ENCODE results near the gene RBP5.

RBP5 gene

DNA sequence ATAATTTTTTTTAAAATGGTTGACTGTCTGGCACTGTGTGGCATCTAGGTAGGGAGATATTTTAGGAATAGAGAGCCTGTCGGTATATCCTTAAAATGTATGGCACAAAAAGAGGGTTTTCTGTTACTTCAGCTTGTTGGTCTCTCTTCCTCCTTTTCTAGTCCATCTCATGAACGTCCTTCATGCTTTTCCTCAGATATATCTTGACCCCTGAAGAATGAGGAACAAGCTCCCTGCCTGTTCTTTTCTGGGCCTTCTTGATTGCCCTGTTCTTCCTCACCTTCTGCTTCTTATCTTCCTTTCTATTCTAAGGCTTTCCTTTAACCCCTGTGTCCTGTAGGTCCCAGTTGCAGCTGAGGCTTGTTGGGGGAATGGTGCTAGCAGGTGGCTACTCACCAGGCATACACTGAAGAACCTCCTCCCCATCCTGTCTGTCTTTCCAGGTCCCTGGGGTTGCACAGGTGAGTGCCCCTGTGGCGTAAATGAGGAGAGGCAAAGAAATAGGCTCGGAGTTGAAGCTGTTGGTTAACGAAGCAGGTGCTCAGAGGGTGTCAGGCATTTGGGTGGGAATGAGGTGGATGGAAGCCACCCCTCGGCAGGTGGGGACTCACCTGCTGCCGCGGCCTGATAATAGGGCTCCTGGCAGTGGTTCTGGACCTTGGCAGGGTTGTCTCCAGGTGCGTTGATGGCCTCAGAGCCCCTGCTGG, 29.2 kb downstream of the RBP5 start:
- peak; percentile 97 for DNase-seq

DNA sequence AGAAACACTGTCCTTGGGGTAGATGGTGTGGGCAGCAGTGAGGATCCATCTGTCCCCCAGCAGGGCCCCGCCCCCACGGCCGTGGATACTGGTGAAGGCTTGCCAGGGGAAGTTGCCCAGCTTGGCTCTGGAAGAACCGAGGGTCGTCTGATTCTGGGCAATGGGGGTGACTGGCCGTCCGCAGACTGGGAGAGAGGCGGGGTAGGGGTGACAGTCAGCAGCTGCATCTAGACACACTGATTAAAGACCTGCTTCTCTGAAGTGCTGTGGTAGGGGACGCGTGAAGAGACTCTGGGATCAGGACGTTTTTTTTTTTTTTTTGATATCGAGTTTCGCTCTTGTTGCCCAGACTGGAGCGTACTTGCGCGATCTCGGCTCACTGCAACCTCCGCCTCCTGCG, 31.7 kb downstream of the RBP5 start:
- DNase-seq: no peak

DNA sequence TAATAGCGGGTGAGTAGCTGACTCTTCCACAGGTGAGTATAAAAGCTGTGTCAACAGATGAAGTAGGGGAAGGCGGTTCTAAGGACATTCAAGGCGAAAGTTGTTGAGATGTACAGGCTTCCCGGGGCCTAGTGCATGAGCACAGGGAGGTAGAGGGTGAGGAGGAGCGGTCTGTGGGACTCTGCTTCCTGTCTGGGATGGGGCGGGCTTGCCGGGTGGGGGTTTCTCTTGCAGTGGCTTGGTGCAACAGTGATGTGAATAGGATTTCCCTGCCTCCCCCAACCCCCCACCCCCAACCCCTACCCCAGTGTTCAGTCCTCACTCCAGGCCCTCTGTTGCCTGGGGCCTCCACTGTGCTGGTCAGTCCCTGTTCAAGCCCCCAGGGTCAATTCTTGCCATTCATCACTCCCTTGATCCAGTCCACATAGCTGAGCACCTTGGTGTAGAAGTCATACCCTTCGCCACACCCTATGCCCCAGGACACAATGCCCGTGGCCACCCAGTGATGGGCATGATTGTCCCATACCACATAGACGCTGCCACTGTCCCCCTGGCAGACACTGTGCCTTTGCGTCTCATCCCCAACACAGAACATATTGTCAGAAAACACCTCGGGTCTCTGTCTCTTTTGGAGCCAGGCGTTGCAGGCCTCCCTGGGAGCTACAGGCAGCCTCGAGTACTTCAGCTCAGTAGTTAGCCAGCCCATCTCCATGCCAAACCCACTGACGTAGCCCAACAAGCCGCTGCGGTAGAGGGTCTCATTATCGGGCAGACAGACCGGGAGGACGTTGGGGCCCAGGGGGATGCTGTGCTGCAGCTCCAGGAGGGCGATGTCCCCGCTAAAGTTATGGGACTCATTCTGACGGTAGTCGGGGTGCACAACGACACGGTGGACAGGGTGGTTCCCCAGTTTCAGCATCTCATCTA, 32.4 kb downstream of the RBP5 start:
- DNase-seq: no peak

DNA sequence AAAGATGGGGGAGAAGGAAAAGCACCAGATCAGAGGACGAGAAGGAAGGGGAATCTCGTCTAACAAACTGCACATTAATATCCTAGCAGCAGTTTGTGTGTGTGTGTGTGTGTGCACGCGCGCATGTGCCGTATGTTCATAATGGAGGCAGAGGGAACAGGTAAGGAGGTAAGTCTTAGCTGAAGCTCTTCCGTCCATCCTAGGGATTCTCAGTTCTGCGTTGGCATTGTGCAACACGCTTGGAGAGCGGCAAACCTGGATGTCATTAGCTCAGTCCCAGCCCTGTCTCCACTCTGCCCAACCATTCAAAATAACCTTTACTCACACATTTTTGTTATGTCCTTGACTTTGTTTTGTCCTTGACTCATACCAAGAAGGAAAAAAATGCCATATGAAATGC, 34.8 kb downstream of the RBP5 start:
- no peak for DNase-seq

DNA sequence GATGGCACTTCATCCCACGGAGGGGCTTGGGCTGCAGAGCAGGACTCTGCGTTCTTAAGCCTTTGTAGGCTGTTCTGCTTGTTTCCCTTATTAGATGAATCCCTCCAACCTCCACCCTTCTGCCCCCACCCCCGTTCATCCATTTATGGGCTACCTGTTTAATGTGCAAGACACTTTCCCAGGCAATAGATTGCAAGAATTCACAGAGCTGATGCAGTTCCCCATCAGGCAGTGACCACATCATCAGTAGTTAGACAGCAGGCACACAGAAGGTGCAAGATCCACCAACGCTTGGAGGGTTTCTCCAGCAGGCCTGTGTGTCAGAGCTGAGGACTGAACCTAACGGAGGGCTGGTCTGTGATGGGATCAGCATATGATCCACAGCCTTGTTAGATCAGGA, 35.2 kb downstream of the RBP5 start:
- no peak for DNase-seq

DNA sequence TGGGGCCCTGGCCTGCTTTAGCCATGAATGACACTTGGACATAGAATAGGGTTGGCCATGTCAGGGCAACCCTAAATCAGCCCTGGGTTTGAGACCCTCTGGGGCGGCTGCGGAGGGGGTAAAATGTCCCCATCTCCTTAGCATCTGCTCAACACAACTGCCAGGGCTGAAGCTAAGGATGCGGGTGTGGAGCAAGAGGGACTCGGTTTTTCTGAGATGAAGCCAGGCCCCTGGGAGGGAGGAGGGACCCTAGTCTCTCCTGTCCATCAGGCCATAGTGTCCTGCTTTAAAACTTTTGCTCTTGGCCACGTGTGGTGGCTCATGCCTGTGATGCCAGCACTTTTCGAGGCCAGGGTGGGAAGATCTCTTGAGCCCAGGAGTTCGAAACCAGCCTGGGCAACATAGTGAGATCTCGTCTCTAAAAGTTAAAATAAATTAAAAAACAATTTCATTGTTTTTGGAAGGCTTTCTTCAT, 35.7 kb downstream of the RBP5 start:
- no peak for DNase-seq

DNA sequence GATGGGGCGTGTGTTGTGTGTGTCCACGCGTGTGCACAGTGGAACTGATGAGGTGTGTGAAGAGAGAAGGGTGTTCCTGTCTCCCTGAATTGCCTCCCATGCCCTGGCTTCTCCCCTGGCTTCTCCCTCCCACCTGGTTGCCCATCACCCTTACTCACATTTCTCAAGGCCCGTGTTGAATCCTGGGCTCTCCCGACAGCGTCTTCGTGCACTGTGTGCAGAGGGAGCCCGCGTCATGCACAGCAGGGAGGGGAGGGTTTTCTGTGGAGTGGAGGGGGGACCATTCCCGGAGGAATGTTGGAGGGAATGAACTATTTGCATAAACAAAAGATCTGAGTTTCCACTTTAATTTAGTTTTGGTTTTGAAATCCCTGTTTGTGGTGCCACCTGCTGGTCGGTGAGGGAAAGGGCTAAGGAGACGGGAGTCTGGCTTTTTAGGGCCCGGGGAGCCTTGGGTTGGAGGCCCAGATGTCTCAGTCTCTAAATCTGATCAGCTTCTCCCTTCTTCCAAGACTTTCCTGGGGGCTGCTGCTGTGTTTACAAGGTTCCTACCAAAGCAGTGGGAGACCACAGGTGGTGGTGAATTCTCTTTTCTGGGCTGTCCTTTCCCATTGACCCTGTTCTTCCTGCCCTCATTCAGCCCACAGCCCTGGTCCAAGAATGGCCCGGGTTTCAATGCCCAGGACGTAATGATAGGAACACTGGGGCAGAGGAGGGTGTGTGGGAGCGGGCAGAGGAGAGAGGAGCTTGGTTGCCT, 36.3 kb downstream of the RBP5 start, which contains the start of gene C1R:
Gene C1R, minus strand, starts transcription at position 217 of the 757 bp plus-strand sequence. Its CDS starts 57 bp downstream, at position 160.
- peak; percentile 73 for DNase-seq

DNA sequence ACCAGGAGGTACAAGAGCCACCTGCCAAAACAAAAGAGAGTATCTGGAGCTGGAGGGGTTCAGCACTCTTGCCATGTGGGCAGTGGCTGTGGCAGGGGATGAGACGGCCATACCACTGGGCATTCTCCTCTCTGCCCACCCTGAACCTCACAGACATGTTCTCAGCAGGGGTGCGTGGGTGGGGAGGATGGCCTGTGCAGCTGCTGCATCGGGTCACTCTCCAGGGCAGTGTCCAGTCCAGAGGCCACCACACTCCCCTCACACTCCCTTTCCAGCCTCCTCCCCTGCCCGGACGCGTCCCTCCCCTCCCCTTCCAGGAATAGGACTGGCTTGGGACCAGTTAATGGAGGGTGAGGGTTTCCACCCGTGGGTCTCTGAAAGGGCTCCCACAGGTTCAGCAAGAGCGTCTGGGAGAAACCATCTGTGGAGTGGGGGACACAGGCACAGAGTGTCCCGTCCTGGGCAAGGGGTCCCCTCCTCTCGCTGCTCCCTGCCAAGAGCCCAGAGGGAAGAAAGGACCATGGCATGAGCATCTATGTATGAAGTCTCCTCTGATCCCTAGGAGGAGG, 36.9 kb downstream of the RBP5 start:
- no peak for DNase-seq

DNA sequence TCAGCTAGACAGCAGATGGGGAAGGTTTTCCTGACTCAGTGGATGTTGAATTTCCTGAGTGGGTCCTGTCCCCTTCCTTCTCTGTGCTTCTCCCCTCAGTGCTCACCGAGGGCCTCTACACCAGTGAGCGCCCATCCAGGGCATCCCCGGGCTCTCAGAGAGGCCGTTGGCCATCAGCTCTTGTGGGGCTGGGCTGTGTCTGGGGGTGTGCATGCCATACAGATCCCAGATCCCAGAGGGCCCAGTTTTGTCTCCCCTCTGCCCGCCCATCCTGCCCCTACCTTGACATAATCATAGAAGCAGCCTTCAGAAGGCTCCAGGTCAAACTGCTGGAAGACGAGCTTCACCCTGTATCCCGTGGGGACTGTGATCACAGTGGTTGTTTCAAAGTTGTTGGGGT, 37.5 kb downstream of the RBP5 start:
- DNase-seq: no peak

DNA sequence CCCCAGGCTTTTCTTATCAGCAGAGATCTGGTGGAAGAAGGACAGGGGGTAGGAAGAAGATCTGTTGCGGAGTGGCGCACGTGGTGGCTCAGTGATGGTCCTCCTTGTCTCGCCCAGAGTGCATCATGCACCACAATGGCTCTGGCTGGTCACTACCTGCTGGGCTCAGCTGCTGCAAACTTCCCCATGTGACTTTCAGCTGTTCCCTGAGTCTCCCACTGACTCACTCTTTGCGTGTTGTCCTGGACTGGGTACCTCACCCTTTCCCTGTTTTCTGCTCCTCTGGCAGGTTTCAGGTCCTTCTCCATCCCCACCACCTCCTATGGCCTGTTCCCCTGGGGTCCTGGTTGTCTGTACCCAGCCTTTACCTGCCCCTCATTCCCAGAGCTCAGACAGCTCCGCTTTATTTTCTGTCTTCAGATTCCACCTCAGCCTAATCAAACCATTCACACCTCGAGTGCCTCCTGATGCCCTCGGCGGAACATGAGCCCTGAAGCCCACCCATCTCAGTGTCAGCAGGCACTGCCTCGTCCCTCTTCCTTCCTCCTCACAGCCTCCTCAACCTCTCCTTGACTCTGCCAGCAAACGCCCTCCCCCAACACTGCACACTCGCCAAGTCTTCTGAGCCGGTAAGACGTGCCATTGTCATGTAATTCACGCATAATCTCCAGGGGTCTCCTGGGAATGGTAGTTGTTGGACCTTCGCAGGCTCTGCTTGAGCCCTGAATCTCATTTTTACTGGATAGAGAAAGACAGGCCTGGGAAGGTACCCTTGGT, 38.3 kb downstream of the RBP5 start:
- DNase-seq: no peak

DNA sequence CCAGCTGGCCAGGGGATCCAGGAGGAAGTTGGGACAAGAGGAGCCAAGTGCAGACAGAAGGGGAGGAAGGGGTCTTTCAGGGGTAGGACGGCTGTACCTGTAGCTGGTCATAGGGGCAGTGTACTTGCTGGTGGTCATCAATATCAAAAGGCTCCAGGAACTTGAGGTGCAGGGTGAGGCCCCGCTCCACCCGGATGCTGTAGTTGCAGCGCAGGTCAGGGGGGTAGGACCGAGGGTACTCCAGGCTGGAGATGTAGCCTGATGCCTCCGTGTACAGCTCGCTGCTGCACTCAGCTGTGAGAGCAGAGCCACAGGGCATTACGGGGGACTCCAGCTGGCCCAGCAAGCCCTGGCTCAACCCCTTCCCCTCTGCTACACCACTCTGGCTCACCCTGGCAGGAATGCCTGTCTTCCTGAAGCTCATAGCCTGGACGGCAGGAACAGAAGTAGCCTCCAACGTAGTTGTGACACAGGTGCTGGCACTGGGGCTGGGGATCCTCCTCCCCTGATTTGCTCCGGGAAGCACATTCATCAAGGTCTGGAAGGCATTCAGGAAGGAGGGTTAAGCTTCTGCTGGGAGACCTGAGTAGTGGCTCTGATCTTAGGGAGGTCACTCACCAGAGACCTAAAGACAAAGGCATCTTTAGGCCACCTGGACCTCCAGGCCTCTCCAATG, 39.4 kb downstream of the RBP5 start:
- DNase-seq: no peak

DNA sequence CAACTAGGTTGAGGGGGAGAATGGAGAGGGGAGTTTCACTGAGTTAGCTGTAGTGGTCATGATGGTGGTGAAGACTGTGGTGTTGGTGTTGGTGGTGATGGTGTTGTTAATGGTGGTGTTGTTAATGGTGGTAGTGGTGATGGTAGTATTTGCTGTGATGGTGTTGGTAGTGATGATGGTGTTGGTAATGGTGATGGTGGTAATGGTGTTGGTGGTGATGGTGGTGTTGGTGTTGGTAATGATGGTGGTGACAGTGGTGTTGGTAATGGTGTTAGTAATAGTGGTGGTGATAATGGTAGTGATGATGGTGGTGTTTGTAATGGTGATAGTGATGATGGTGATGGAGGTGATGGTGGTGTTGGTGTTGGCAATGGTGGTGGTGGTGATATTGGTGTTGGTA, 45.6 kb downstream of the RBP5 start:
- no peak for DNase-seq

DNA sequence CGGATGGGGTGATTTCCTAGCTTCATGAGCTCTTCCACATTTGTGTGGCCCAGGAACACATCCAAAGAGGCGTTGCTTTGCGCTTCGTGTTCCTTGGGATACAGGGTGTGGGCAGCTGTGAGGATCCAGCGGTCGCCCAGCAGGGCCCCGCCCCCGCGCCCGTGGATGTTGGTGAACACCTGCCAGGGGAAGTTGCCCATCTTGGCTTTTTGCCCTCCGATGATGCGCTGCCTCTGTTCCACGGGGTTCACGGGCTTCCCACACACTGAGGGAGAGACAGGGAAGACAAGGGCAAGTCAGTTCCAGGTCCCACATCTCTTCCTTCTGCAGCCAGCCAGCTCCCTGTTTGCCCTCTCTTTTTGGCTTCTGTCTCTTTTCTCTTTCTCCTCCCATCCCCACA, 47.7 kb downstream of the RBP5 start:
- DNase-seq: no peak

DNA sequence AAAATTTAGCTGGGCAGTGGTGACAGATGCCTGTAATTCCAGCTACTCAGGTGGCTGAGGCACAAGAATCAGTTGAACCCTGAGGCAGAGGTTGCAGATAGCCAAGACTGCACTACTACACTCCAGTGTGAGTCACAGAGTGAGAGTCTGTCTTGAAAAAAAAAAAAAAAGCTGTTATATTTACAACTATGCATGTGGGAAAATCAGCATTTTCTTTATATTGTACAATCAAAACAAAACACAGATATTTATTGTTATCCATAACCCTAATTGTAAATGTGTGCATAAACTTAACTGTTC, 48.9 kb downstream of the RBP5 start:
- no peak for DNase-seq

DNA sequence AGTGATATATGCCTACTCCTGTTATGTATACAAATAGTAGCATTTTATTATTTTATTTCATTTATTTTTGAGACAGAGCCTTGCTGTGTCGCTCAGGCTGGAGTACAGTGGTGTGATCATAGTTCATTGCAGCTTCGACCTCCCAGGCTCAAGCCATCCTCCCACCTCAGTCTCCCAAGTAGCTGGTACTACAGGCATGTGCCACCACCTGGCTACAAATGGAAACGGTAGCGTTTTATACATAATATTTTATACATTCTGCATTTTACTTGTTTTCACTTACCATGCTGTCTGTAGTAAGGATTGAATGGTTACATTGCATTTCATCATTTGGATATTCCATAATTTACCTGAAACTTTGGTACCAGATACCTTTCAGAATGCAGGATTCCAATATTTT, 50.5 kb downstream of the RBP5 start:
- no peak for DNase-seq

DNA sequence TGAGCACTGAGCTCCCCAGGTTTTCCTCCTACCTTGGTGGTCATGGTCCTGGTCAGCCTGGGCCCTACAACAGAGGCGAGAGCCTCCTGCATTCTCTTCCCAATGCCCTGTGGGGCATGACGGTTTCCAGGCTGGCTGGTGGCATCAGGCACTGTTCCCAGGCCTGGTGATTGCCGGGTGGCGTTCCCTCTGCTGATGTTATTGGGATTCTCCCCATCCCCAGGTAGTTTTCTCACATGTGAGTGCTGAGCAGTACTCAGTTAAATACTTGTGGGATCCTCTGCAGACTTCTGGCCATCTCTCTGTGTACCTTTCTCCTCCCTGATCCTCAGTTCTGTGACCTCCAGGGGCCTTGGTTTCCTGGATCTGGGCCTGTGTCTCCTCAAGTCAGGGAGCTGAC, 52.2 kb downstream of the RBP5 start:
- DNase-seq: no peak

DNA sequence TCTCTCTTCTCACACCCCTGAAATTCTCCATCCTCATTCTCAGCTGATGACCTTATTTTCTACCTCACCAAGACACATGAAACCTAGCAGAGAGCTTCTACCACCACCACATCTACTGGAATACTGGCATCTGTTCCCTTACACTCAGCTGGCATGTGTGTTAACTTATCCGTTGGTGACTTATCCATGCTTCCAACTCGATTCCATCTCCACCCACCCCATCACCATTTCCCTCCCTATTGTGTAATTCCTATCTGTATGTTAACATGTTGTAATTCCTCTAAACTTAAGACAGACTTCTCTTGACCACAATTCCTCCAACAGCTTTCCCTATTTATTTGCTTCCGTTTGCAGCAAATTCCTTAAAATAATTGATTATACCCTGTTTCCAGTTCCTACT, 52.8 kb downstream of the RBP5 start:
- DNase-seq: no peak

DNA sequence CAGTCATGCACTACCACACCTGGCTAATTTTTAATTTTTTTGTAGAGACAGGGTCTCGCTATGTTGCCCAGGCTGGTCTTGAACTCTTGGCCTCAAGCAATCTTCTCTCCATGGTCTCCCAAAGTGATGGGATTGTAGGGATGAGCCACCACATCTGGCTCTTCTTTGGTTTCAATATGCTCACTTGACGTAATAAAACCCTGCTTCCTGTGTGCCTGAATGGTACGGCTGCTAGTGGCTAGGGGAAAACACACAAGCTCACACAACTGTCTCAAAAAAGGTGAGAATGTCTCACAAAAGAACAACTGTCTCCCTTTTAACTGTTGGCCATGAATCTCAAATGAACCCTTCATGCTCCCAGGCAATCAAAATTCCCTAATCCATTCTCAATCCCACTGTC, 53.2 kb downstream of the RBP5 start:
- DNase-seq: no peak

DNA sequence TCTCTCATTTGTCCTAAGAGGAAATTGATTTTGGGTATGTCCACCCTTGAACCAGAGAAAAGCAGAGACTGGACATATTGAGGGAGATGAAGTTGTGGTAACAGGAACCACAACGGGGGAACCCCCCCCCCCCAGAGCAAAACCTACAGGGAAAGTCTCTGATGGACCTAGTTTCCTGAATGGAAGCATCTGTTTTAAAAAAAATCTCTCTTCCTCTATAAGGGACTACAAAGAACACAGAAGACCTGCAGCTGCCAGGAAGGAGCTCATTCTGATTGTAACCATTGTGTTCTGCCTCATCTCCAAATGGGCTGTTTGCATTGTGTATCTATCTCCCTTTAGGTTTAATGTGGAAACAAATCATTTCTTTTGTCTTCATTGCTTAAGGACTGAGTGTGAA, 54.7 kb downstream of the RBP5 start:
- DNase-seq: no peak

Measured in NCI-H69 (cell line).